Measurements from ENCODE around the gene TRABD2B. TPM values are rescaled to one million over a fixed set of nuclear protein-coding genes. Genes with fewer than 3 reads are reported as not detected.

Gene TRABD2B
- total and polyA plus RNA-seq, 2 donors (not counting 1 experiment from before 2014, with no cell fraction given) = under 0.01 TPM; not detected in 1

- Histone ChIP-seq H3K9me3 (ENCODE audit: control insufficient read depth, insufficient read depth, low read depth, low read length) (no peaks in the 10 kb centered on the region), H3K79me2 (ENCODE audit: control insufficient read depth, insufficient read depth, low read length) (no peaks in the 10 kb centered on the region), H3K9ac (ENCODE audit: insufficient read depth, low read length) (no peak overlapping the region), H2AFZ (ENCODE audit: low read length) (no peak overlapping the region), H4K20me1 (ENCODE audit: control insufficient read depth, extremely low read depth, insufficient read depth, low read length) (no peaks in the 10 kb centered on the region), H3K4me1 (ENCODE audit: control insufficient read depth, extremely low read depth, insufficient read depth, low read length) (peaks cover under 1% of the 10 kb centered on the region), H3K27me3 (ENCODE audit: control insufficient read depth, insufficient read depth, low read length) (peaks cover 18% of the 10 kb centered on the region), H3K27ac (ENCODE audit: insufficient read depth, low read length) (no peak overlapping the region), H3K4me2 (ENCODE audit: extremely low read depth, insufficient read depth, low read length) (no peak overlapping the region), H3K4me3 (replicated peaks in 1 of 4; ENCODE audit: control extremely low read depth in 1 of 4, insufficient read depth in 1 of 4, low read depth in 3 of 4, low read length in 4 of 4) (no peak overlapping the region), H3K36me3 (ENCODE audit: control insufficient read depth, insufficient read depth, low read length) (no peaks in the 10 kb centered on the region)
- TF ChIP-seq EZH2 (IDR thresholded peaks at IDR 0.05; ENCODE audit: low read length, missing control alignments) (no peak), CTCF (conservative IDR thresholded peaks at IDR 0.05 in 1 of 2, IDR thresholded peaks at IDR 0.05 in 1 of 2; ENCODE audit: low read depth in 1 of 2, low read length in 2 of 2) (no peak)
- no peak for DNase-seq (ENCODE audit: low read depth in 2 of 2)
These were observed 283.0 kb downstream of the TRABD2B start for GRCh38 chr1:47713975-47714767.

GRCh38 chr1:47713333-47713953, 283.7 kb downstream of the TRABD2B start:
- peaks cover 2% of the 10 kb centered on the region for H3K4me1 ChIP-seq (ENCODE audit: control insufficient read depth, extremely low read depth, insufficient read depth, low read length)
- H3K4me2 ChIP-seq (ENCODE audit: extremely low read depth, insufficient read depth, low read length) = no peak overlapping the region
- no peak overlapping the region for H3K27ac ChIP-seq (ENCODE audit: insufficient read depth, low read length)
- no peaks in the 10 kb centered on the region for H3K36me3 ChIP-seq (ENCODE audit: control insufficient read depth, insufficient read depth, low read length)
- TF ChIP-seq CTCF (conservative IDR thresholded peaks at IDR 0.05 in 1 of 2, IDR thresholded peaks at IDR 0.05 in 1 of 2; ENCODE audit: low read depth in 1 of 2, low read length in 2 of 2) (no peak), EZH2 (IDR thresholded peaks at IDR 0.05; ENCODE audit: low read length, missing control alignments) (no peak)
- H3K79me2 ChIP-seq (ENCODE audit: control insufficient read depth, insufficient read depth, low read length) = no peaks in the 10 kb centered on the region
- H3K9me3 ChIP-seq (ENCODE audit: control insufficient read depth, insufficient read depth, low read depth, low read length) = no peaks in the 10 kb centered on the region
- peaks cover 25% of the 10 kb centered on the region for H3K27me3 ChIP-seq (ENCODE audit: control insufficient read depth, insufficient read depth, low read length)
- no peak overlapping the region for H3K4me3 ChIP-seq (replicated peaks in 1 of 4; ENCODE audit: control extremely low read depth in 1 of 4, insufficient read depth in 1 of 4, low read depth in 3 of 4, low read length in 4 of 4)
- DNase-seq (ENCODE audit: low read depth in 2 of 2) = no peak
- H3K9ac ChIP-seq (ENCODE audit: insufficient read depth, low read length) = no peak overlapping the region
- H4K20me1 ChIP-seq (ENCODE audit: control insufficient read depth, extremely low read depth, insufficient read depth, low read length) = no peaks in the 10 kb centered on the region
- H2AFZ ChIP-seq (ENCODE audit: low read length) = no peak overlapping the region

- Histone ChIP-seq H3K4me1 (ENCODE audit: control insufficient read depth, extremely low read depth, insufficient read depth, low read length) (peaks cover 2% of the 10 kb centered on the region), H3K9ac (ENCODE audit: insufficient read depth, low read length) (no peak overlapping the region), H3K36me3 (ENCODE audit: control insufficient read depth, insufficient read depth, low read length) (no peaks in the 10 kb centered on the region), H3K9me3 (ENCODE audit: control insufficient read depth, insufficient read depth, low read depth, low read length) (no peaks in the 10 kb centered on the region), H3K27ac (ENCODE audit: insufficient read depth, low read length) (no peak overlapping the region), H3K79me2 (ENCODE audit: control insufficient read depth, insufficient read depth, low read length) (no peaks in the 10 kb centered on the region), H3K4me3 (replicated peaks in 1 of 4; ENCODE audit: control extremely low read depth in 1 of 4, insufficient read depth in 1 of 4, low read depth in 3 of 4, low read length in 4 of 4) (no peak overlapping the region), H2AFZ (ENCODE audit: low read length) (no peak overlapping the region), H4K20me1 (ENCODE audit: control insufficient read depth, extremely low read depth, insufficient read depth, low read length) (no peaks in the 10 kb centered on the region), H3K27me3 (ENCODE audit: control insufficient read depth, insufficient read depth, low read length) (peaks cover 25% of the 10 kb centered on the region), H3K4me2 (ENCODE audit: extremely low read depth, insufficient read depth, low read length) (no peak overlapping the region)
- no peak for DNase-seq (ENCODE audit: low read depth in 2 of 2)
- TF ChIP-seq CTCF (conservative IDR thresholded peaks at IDR 0.05 in 1 of 2, IDR thresholded peaks at IDR 0.05 in 1 of 2; ENCODE audit: low read depth in 1 of 2, low read length in 2 of 2) (no peak), EZH2 (IDR thresholded peaks at IDR 0.05; ENCODE audit: low read length, missing control alignments) (no peak)
These were observed 284.4 kb downstream of the TRABD2B start for GRCh38 chr1:47712596-47713299.
